HG02884 (cell line): ENCODE measurements around the gene GAS7.
"Not testable (repeated sequence)": the region's sequence is repeated elsewhere in the genome, so short reads cannot be mapped to it uniquely, and the experiment has no call there.

Experiments used
- ATAC-seq: cut with Tn5 transposase; IDR thresholded peaks from one replicate; pipeline ENCODE4 v1.9.1; 2021; ENCODE audit warnings: mild to moderate bottlenecking, moderate library complexity; ENCODE audit not compliant: unreplicated experiment

GAS7 gene

GRCh38 chr17:10114931-10115535 is 83.4 kb downstream of the GAS7 start:
- ATAC-seq, result peak; percentile 45

- ATAC-seq, result no peak
These were observed 85.4 kb downstream of the GAS7 start for GRCh38 chr17:10112962-10113361.

GRCh38 chr17:10111907-10112452 is 86.4 kb downstream of the GAS7 start:
- no peak for ATAC-seq

- no peak for ATAC-seq
These were observed 89.3 kb downstream of the GAS7 start for GRCh38 chr17:10109146-10109545.

- ATAC-seq, result no peak
These were observed 90.9 kb downstream of the GAS7 start for GRCh38 chr17:10107316-10108165.

- ATAC-seq, result no peak
These were observed 92.3 kb downstream of the GAS7 start for GRCh38 chr17:10106067-10106466.

GRCh38 chr17:10105513-10106001 is 92.8 kb downstream of the GAS7 start:
- no peak for ATAC-seq

GRCh38 chr17:10103712-10104111 is 94.7 kb downstream of the GAS7 start:
- ATAC-seq, result no peak

- ATAC-seq, result no peak
These were observed 95.6 kb downstream of the GAS7 start for GRCh38 chr17:10102817-10103216.

GRCh38 chr17:10099051-10099571 is 99.3 kb downstream of the GAS7 start:
- ATAC-seq, result no peak

GRCh38 chr17:10096596-10096995 is 101.8 kb downstream of the GAS7 start:
- ATAC-seq, result no peak

- ATAC-seq, result not testable (repeated sequence)
These were observed 103.1 kb downstream of the GAS7 start for GRCh38 chr17:10095295-10095694.

GRCh38 chr17:10094797-10095196 is 103.6 kb downstream of the GAS7 start:
- no peak for ATAC-seq

- no peak for ATAC-seq
These were observed 105.8 kb downstream of the GAS7 start for GRCh38 chr17:10092595-10092994.

GRCh38 chr17:10091046-10091445 is 107.4 kb downstream of the GAS7 start:
- no peak for ATAC-seq

GRCh38 chr17:10089196-10089804 is 109.1 kb downstream of the GAS7 start:
- no peak for ATAC-seq

GRCh38 chr17:10088444-10088843 is 110.0 kb downstream of the GAS7 start:
- no peak for ATAC-seq

- no peak for ATAC-seq
These were observed 111.1 kb downstream of the GAS7 start for GRCh38 chr17:10087355-10087754.

- no peak for ATAC-seq
These were observed 114.5 kb downstream of the GAS7 start for GRCh38 chr17:10083864-10084263.

- ATAC-seq, result no peak
These were observed 115.6 kb downstream of the GAS7 start for GRCh38 chr17:10082795-10083194.

- no peak for ATAC-seq
These were observed 116.7 kb downstream of the GAS7 start for GRCh38 chr17:10081571-10082169.
